ENCODE measurements around the gene NFATC2. TPM values are rescaled to one million over a fixed set of nuclear protein-coding genes. Genes with fewer than 3 reads are reported as not detected.

The NFATC2 gene
- total RNA-seq, 3 donors from 2014 or later (not counting 1 experiment from before 2014, with no cell fraction given): 141 to 195 (median 160) TPM

- Mint-ChIP-seq H3K27ac (peak overlapping the region; percentile 80 to 86), H3K4me1 (peaks cover 74 to 76% of the 10 kb centered on the region in 2 donors), H3K4me3 (peak overlapping the region; percentile 25), H3K36me3 (peaks cover 2% of the 10 kb centered on the region), H3K27me3 (ENCODE audit: low read depth in 2 of 2) (no peaks in the 10 kb centered on the region), H3K9me3 (no peaks in the 10 kb centered on the region)
- ATAC-seq (peak in 2 of 3 donors; percentile 32 to 45), DNase-seq (peak in 1 of 2 donors; percentile 69)
- Histone ChIP-seq H3K36me3 (ENCODE audit: control insufficient read depth, insufficient read depth, low read length) (peaks cover 32% of the 10 kb centered on the region), H3K4me1 (ENCODE audit: control insufficient read depth, insufficient read depth, low read length) (peaks cover 48% of the 10 kb centered on the region), H3K4me3 (ENCODE audit: low read length) (no peak overlapping the region), H3K27ac (ENCODE audit: low read length) (peak overlapping the region; percentile 26), H3K27me3 (ENCODE audit: control insufficient read depth, insufficient read depth, low read length) (no peaks in the 10 kb centered on the region), H3K9me3 (ENCODE audit: control insufficient read depth, insufficient read depth, low read length) (no peaks in the 10 kb centered on the region)
- TF ChIP-seq, protein P1, sequence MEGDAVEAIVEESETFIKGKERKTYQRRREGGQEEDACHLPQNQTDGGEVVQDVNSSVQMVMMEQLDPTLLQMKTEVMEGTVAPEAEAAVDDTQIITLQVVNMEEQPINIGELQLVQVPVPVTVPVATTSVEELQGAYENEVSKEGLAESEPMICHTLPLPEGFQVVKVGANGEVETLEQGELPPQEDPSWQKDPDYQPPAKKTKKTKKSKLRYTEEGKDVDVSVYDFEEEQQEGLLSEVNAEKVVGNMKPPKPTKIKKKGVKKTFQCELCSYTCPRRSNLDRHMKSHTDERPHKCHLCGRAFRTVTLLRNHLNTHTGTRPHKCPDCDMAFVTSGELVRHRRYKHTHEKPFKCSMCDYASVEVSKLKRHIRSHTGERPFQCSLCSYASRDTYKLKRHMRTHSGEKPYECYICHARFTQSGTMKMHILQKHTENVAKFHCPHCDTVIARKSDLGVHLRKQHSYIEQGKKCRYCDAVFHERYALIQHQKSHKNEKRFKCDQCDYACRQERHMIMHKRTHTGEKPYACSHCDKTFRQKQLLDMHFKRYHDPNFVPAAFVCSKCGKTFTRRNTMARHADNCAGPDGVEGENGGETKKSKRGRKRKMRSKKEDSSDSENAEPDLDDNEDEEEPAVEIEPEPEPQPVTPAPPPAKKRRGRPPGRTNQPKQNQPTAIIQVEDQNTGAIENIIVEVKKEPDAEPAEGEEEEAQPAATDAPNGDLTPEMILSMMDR (IDR thresholded peaks at IDR 0.05): peak; percentile 53
- 91% methylated on average over 5 of the region's 7 CpGs for WGBS (ENCODE audit: insufficient coverage)
- intact Hi-C loops (cut with micrococcal nuclease): loop anchor here (1.0 to 5.0 kb wide), 5 partner anchors 12 to 209 kb away; partner anchors contain the start of gene NFATC2
Measured at GRCh38 chr20:51385646-51386530, 156.6 kb downstream of the NFATC2 start.

GRCh38 chr20:51384875-51385274 is 157.6 kb downstream of the NFATC2 start:
- Mint-ChIP-seq H3K4me1 (peaks cover 74 to 75% of the 10 kb centered on the region in 2 donors), H3K36me3 (peaks cover 12% of the 10 kb centered on the region), H3K4me3 (no peak overlapping the region), H3K27me3 (ENCODE audit: low read depth in 2 of 2) (no peaks in the 10 kb centered on the region), H3K27ac (peak overlapping the region; percentile 80 to 86), H3K9me3 (no peaks in the 10 kb centered on the region)
- Histone ChIP-seq H3K9me3 (ENCODE audit: control insufficient read depth, insufficient read depth, low read length) (no peaks in the 10 kb centered on the region), H3K4me3 (ENCODE audit: low read length) (no peak overlapping the region), H3K27me3 (ENCODE audit: control insufficient read depth, insufficient read depth, low read length) (no peaks in the 10 kb centered on the region), H3K27ac (ENCODE audit: low read length) (no peak overlapping the region), H3K4me1 (ENCODE audit: control insufficient read depth, insufficient read depth, low read length) (peaks cover 38% of the 10 kb centered on the region), H3K36me3 (ENCODE audit: control insufficient read depth, insufficient read depth, low read length) (peaks cover 27% of the 10 kb centered on the region)
- 80% methylated on average over 2 of the region's 3 CpGs for WGBS (ENCODE audit: insufficient coverage)
- TF ChIP-seq, protein P1 (IDR thresholded peaks at IDR 0.05): no peak
- intact Hi-C loops (cut with micrococcal nuclease): loop anchor here (5.0 kb wide), 1 partner anchor 157 kb away; the partner anchor contains the start of gene NFATC2
- peak in 1 of 3 donors; percentile 14 for ATAC-seq
- no peak for DNase-seq

DNA sequence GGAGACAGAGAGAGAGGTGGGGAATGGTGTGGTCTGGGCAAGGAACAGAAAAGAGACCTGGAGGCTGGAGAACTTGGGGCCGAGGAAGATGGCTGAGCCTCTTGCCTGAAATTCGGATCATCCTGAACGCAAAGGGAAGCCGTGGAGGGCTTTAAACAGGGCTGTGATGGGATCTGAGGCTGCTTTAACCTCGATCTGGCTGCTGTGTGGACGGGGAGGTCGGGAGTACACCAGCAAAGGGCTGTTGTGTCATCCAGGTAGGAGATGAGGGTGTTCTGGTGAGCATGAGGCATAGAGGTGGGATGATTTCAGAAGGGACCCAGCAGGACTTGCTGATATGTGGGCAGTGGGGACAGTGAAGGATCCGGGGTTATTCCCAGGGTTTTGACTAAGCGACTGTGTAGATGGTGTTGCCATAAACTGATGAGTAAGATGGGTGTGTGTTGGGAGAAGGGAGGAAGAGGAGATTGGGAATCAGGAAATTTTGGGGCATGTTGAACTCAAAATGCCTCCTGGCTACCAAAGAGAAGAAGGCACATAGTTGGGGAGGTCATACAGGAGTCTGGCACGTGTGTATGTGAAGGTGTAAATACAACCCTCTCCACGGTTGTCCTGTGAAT is 158.5 kb downstream of the NFATC2 start:
- Mint-ChIP-seq H3K4me3 (no peak overlapping the region), H3K27me3 (ENCODE audit: low read depth in 2 of 2) (no peaks in the 10 kb centered on the region), H3K9me3 (no peaks in the 10 kb centered on the region), H3K36me3 (peaks cover 12% of the 10 kb centered on the region), H3K4me1 (peaks cover 67 to 70% of the 10 kb centered on the region in 2 donors), H3K27ac (peak overlapping the region; percentile 80 to 86)
- no peak for ATAC-seq
- Histone ChIP-seq H3K4me3 (ENCODE audit: low read length) (no peak overlapping the region), H3K36me3 (ENCODE audit: control insufficient read depth, insufficient read depth, low read length) (peaks cover 21% of the 10 kb centered on the region), H3K9me3 (ENCODE audit: control insufficient read depth, insufficient read depth, low read length) (no peaks in the 10 kb centered on the region), H3K27me3 (ENCODE audit: control insufficient read depth, insufficient read depth, low read length) (no peaks in the 10 kb centered on the region), H3K27ac (ENCODE audit: low read length) (no peak overlapping the region), H3K4me1 (ENCODE audit: control insufficient read depth, insufficient read depth, low read length) (peaks cover 30% of the 10 kb centered on the region)
- no peak for DNase-seq
- TF ChIP-seq, protein P1 (IDR thresholded peaks at IDR 0.05): no peak
- intact Hi-C loops (cut with micrococcal nuclease): no loop called here
- WGBS (ENCODE audit: insufficient coverage): 88% methylated on average over 11 of the region's 11 CpGs

All from natural killer cell (primary cell).